GM10847 (cell line): ENCODE results near the gene MEGF6.

ENCODE experiments used
- POLR2A ChIP-seq: IDR thresholded peaks from 2 replicates; pipeline ENCODE4 v1.6.1; 2011; ENCODE audit not compliant: insufficient read length; ENCODE audit errors: extremely low read depth

The MEGF6 gene

DNA sequence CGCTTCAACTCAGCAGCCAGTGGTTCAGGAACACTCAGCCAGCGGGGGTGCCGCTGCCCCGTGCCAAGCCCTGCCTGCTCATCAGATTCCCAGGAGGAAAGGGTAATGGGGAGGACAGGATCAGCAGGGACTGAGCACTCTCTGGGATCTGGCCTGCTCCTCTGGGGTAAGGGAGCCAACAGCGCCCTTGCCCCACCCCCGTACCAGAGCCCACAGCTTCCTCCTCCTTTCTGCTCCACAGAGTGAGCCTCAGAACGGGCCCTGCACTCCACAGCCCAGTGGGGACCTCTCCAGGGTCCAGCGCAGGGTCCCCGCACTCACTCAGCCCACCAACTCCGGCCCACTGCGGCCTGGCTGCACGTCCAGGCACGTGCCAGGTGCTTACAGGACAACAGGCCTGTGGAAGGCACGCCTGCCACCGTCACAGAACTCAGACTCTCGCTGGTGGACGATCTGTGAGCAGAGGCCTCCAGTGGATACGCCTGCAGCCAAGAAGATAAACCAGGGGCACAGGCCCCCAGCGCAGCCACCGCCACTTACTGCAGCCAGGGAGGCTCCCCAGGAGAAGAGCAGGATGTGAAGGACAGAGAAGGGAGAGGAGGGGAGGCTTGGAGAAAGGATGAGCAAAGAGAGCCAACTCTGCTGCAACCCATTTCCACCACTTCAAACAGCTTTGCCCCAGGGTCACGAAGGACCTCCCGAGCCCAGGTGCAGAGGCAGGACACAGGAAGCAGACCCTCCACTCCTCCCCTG lies 2.1 kb downstream of the MEGF6 start:
- no peak for TF ChIP-seq POLR2A

DNA sequence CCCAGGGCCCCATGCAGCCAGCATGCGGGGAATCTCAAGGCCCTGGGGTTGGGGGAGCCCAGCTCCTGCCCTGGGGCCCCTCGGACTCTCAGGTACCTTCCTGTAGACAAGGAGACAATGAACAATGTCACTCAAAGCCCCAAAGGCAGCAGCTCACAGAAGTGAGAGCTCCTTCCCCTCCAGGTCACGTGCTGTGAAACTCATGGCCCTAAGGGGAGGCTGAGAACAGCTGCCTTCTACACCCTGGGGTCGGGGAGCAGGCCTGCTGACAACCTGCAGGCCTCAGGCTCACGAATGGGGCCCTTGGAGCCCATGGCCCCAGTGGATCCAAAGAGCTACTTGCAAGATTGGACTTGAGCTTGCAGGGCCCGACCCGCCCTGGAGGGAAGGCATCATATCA lies 3.2 kb downstream of the MEGF6 start:
- no peak for TF ChIP-seq POLR2A

DNA sequence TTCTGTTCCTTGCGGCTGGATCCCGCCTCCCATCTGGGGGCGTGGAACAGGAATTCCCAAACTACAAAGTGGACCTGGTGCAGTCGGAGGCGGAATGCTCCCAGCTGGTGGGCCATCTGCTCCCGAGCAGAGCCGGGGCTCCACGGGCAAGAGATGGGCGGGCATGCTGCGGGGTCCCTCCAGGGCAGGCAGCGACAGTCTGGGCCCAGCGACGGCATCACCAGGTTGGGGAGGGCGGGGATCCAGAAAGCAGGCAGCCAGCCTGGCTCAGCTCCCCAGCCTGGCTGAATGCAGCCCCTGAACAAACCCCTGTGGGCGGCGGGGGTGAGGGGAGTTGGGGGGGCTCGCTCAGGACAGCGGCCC lies 3.6 kb downstream of the MEGF6 start:
- TF ChIP-seq POLR2A, result no peak

DNA sequence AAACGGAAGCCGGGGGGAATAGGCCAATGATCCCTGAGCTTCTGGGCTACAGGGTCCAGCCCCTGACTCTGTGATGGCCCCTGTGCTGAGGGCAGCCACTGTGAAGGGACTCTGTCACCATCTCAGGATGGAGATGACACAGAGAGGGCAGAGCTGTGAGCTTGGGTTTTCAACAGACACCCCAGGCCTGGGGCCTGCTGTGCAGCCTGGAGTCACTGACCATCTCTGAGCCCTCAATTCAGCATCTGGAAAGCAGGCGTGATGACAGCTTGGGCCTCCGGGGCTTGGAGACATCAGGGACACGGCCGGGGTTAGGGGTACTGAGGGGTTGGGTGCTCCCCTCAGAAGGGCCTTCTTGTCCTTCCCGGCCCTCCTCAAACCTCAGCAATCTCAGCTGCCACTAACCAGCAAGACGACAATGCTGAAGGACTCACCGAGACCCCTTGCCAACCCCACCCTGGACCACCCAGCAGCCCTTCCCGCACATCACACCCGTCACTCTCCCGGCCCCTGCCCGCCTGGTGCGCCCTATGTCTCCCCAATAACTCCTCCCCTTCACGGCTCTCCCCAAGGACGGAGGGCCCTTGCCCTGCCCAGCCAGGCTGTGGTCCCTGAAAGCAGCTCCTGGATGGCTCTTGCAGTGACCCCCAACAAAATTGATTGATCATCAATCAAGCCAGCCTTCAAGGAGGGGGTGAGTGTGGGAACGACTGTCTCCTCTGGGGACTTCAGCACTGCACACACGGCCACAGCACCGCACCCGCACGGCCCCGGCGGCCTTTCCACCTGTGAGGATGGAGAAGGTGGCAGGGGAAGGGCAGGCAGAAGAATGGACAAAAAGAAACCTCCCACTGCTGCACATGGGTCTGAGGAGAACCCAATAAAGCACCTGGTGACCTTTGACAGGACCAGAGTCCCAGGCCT lies 4.3 kb downstream of the MEGF6 start:
- TF ChIP-seq POLR2A, result no peak

DNA sequence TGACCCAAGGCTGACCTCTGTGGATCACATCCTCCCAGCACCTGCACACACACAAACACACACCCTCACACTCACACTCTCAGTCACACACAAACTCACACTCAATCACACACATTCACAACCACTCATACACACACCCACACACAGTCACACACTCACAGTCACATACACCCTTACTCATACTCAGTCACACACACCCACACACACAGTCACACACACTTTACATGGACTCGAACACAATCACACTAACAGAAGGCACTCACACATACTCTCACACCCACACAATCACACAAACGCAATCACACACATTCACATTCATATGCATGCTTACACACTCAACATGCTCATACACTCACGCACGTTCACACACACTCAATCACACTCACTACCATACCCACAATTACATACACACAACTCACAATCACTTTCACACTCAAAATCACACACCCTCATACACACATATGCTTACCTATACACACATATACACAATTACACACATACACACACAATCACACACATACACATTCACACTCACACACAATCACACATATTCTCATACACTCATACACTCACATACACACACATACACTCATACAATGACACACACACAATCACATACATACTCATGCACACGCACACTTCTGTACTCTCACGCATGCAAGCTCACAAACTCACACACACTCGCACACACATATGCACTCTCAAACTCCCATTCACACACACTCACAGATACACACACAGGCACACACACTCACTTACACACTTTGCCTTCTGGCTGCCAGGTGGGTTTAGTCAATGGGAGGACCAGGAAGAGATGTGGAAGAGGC lies 6.1 kb downstream of the MEGF6 start:
- no peak for TF ChIP-seq POLR2A

DNA sequence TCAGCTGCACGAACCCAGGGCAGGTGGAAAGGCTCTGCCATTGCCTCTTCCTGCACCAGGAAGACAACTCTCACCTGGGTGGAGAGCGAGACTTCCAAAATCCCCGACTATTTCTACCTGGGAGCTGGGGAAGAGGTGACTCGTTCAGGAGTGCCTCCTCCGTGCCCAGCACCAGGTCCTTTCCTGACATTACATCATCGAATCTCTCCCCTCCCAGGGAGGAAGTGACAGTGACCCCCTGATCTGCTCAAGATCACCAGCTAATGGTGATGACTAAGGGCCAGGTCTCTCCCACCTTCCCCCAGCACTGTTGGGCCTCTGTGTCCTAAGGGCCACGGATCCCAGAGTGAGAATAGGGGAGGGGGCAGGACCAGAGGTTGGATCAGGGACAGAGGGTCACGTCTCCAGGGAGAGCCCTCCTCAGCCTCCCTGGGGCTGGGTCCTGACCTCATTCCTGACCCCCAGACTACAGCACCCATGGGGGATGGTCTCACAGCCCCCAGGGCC lies 6.8 kb downstream of the MEGF6 start:
- no peak for TF ChIP-seq POLR2A

DNA sequence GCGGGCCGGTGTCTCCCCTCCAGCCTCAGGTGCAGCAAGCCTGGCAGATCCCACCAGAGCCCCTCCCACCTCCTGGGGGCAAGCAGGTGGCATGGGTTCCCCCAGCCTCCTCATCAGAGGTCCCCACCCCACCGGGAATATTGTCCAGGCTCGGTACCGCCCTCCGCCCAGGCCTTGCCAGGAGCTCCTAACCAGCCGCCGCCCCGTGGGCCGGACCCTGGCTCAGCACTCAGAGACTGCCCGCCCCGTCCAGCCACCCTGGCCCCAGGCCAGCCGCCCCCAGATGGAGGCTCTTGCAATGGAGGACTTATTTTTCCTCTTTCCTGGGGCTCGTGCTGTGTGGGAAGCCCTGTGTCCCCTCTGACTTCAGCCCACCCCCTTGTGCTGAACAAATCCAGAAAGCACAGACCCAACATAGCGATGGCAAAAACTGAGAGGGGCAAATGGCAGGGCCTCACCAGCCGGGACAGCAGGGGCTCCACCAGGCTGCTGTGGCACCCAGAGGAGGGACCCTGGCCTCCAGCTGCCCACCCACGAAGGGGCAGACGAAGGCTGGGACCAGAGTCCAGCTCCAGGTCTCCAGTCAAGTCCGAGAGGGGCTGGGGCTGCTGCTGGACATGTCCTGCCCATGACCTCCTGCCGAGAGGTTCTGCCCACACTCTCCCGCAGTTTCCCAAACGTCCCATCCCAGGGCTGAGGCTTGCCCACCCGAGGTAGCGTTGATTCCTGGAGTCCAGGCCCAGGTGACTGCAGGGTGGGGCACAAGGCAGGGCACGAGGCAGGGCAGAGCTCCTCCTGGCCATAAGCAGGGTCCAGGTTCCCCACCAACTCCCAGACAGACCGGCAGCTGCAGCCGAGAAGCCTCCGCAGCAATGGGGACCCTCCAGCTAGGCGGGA lies 7.5 kb downstream of the MEGF6 start:
- no peak for TF ChIP-seq POLR2A

DNA sequence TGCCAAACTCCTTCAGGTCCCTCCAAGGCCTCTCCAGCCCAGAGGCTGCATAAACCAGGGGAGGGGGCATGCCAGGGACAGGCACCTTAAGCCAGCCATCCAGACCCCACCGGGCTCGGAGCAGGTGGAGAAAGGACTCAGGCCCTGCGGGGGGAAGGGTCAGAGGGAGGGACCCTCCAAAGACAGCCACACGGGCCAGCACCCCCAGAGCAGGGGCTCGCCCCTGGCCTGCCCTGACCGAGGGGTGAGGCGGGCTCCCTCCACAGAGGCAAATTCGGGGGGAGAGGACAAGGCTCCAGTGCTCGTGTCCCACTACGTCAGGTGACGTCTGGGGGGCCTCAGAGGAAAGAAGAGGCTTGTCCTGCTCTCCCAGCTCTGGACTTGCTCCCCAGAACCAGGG lies 8.2 kb downstream of the MEGF6 start:
- TF ChIP-seq POLR2A, result no peak

DNA sequence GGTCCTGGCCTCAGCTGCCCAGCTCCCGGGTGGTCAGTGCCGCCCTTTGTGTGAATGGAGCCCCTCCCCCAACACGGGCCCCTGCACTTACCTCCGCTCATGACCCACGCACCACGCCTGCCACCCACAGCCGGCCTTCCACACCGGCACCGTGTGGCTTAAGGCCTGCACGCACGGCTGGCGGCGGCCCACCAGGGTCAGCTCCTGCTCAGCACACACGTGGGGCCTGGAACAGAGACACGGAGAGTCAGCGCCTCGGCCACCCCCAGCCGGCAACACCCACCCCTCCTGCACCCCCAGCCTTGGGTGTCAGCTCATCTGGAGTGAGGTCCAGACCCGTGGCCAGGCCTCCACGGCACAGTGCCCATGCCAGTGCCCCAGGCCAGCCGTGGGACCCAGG lies 8.9 kb downstream of the MEGF6 start:
- TF ChIP-seq POLR2A, result no peak

DNA sequence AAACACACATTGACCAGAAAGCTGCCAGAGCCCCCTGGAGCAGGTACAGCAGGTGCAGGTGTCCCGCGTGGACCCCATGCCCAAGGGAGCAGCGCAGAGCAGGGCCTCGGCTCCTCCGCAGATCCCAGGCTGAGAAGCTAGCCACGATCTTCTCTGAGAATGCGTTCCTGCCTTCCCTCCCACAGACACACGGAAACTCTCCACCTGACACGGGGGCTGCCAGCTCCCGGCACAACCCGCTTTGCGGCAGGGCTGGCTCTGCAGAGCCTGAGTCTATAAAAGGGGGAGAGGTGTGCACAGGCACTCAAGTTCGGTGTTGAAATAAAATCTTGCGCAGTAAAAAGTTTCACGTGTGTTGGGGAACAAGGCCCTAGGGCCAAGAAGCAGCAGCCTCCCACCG lies 9.6 kb downstream of the MEGF6 start:
- no peak for TF ChIP-seq POLR2A

DNA sequence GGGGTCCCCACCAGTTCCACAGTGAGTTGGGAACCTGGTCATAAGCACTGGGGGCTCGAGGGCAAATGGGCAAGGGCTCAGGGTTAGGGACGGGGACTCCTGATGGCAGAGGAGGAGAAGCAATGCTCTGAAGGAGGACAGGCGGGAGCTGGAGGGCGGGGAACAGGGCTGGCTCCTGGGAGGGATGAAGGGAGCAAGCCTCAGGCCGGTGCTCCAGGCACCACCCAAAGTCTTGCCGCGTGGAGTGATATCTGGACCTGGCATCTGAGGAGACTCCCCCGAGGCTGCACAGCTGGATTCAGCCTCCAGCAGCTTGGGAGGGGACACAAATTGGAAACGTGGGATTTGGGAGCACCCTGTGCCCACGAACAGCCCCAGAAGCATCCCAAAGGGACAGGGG lies 11.0 kb downstream of the MEGF6 start:
- no peak for TF ChIP-seq POLR2A

DNA sequence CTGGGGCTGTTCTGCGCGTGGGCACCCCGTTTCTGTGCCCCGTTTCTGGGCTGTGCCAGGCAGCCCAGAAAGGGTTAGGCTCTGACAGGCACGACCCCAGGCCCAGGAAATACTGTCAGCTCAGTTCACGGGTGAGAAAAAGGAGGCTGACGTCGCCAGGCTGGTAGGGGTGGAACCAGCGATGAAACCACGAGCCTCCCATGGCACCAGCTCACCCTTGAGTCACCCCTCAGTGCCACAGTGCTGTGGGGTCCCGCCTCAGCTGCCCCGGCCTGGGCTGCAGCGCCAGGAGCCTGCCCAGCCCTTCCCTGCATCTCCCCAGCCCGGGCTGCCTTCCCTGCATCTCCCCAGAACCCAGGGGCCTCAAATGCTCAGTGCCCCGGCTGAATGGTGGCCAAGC lies 11.5 kb downstream of the MEGF6 start:
- no peak for TF ChIP-seq POLR2A

DNA sequence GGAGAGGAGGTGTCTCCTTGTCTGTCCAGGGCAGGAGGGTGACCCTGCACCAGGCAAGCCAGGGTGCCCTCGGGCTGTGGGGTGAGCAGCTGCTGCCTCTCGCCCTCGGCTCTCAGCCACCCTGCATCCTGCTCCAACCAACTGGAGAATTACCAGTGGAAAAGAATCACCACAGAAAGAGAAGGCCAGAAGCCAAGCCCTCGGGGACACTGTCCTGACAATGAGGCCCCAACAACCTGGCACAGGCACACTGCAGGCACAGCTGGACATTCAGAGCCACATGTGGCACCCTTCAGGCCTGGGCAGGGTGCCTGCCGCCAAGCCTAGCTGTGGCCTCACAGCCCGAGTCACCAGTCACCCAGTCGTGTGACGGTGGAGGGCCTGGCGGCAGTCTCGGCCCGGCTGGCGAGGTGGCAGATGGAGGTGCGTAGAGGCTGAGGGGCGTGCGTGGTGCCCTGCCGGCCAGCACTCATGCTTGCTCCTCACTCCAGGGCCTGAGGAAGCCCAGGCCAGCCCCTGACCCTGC lies 12.0 kb downstream of the MEGF6 start:
- TF ChIP-seq POLR2A, result no peak
